Measurements from ENCODE around the gene HHEX. TPM values are rescaled to one million over a fixed set of nuclear protein-coding genes. Genes with fewer than 3 reads are reported as not detected.

Gene HHEX
- total and polyA plus RNA-seq, 2 of the 4 experiments (the other 2 are of a cell fraction) = 2.3 to 7.7 TPM

DNA sequence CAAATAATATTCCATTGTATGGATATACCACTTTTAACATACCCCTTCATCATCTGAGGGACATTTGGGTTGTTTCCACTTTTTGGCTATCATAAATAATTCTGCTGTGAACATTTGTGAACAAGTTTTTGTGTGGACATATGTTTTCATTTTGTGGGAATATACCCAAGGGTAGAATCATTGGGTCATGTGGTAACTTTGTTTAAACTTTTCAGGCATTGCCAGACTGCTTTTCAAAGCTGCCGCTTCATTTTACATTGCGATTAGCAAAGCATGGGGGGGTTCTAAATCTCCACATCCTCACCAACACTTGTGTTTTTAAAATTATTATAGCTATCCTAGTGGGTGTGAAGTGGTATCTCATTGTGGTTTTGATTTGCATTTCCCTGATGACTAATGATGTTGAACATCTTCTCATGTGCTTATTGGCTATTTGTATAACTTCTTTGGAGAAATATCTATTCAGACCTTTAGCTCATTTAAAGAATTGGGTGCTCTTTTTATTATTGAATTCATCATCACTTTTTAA lies 8.4 kb upstream of the HHEX start:
- no peak for ATAC-seq (ENCODE audit: low read depth)
- Histone ChIP-seq H3K18ac (ENCODE audit: low read depth, low read length) (no peak overlapping the region), H2AK5ac (ENCODE audit: low read depth, low read length) (no peak overlapping the region), H3K9me1 (ENCODE audit: insufficient read depth, low read length) (no peaks in the 10 kb centered on the region), H3K79me1 (ENCODE audit: low read depth in 1 of 2, low read length in 2 of 2) (peaks cover 0 to under 1% of the 10 kb centered on the region in 2 experiments; a peak in 1 of 4 replicates), H3K4me3 (ENCODE audit: insufficient read depth, low read depth, low read length) (no peak overlapping the region), H3K4me1 (ENCODE audit: control insufficient read depth, insufficient read depth, low read length) (no peaks in the 10 kb centered on the region), H3K4me2 (ENCODE audit: low read depth, low read length) (no peak overlapping the region), H4K5ac (ENCODE audit: low read depth, low read length) (no peak overlapping the region), H3K56ac (ENCODE audit: extremely low read depth, insufficient read depth, low read length) (no peak overlapping the region), H4K20me1 (ENCODE audit: insufficient read depth, low read length) (no peaks in the 10 kb centered on the region), H2BK120ac (ENCODE audit: low read depth, low read length) (no peak overlapping the region), H2AK9ac (replicated peaks; ENCODE audit: low read depth, low read length, poor library complexity) (no peak overlapping the region), H4K8ac (ENCODE audit: low read depth in 2 of 2, low read length in 2 of 2) (no peak overlapping the region), H3K9ac (ENCODE audit: low read depth, low read length) (no peak overlapping the region), H3K27ac (ENCODE audit: insufficient read depth, low read length) (no peak overlapping the region), H3K4ac (ENCODE audit: low read depth, low read length) (no peak overlapping the region), H3K27me3 (ENCODE audit: control insufficient read depth, insufficient read depth, low read length) (no peaks in the 10 kb centered on the region), H3K9me3 (ENCODE audit: control insufficient read depth, insufficient read depth, low read length) (peaks cover 11% of the 10 kb centered on the region; the same call in 1 of the 2 replicates), H3K36me3 (ENCODE audit: control insufficient read depth, insufficient read depth, low read length) (no peaks in the 10 kb centered on the region), H2AFZ (replicated peaks; ENCODE audit: low read length, poor library complexity) (no peak overlapping the region), H3K14ac (replicated peaks; ENCODE audit: low read depth, low read length) (no peak overlapping the region), H2BK5ac (ENCODE audit: low read depth, low read length, poor library complexity, severe bottlenecking) (no peak overlapping the region), H2BK20ac (ENCODE audit: low read depth, low read length) (no peak overlapping the region), H3K23ac (ENCODE audit: low read depth, low read length) (no peak overlapping the region), H2BK15ac (ENCODE audit: low read depth, low read length) (no peak overlapping the region), H4K91ac (ENCODE audit: insufficient read depth, low read depth, low read length) (no peak overlapping the region)
- intact Hi-C loops (cut with micrococcal nuclease) = no loop called here
- BruUV-seq (replicated peaks) = no TSS peak
- WGBS, 2 experiments (ENCODE audit: extremely low coverage in 2 of 2, insufficient read length in 1 of 2) = no CpG with 5 or more reads among the region's 2 CpGs
- in situ Hi-C loops (cut with MboI; ENCODE audit: low sequenced_read_pairs) = no loop called here
- no peak for DNase-seq
- no peak for TF ChIP-seq NFE2L2 (IDR thresholded peaks at IDR 0.05; ENCODE audit: low read depth, low read length)
- no peak for TF ChIP-seq CHD1 (IDR thresholded peaks at IDR 0.05; ENCODE audit: low read depth, low read length)
- TF ChIP-seq FOS (IDR thresholded peaks at IDR 0.05; ENCODE audit: low read depth, low read length) = no peak
- no peak for TF ChIP-seq MAZ (IDR thresholded peaks at IDR 0.05; ENCODE audit: borderline replicate concordance, low read depth, low read length)
- TF ChIP-seq, protein P1, sequence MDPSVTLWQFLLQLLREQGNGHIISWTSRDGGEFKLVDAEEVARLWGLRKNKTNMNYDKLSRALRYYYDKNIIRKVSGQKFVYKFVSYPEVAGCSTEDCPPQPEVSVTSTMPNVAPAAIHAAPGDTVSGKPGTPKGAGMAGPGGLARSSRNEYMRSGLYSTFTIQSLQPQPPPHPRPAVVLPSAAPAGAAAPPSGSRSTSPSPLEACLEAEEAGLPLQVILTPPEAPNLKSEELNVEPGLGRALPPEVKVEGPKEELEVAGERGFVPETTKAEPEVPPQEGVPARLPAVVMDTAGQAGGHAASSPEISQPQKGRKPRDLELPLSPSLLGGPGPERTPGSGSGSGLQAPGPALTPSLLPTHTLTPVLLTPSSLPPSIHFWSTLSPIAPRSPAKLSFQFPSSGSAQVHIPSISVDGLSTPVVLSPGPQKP (IDR thresholded peaks at IDR 0.05; ENCODE audit: borderline replicate concordance, low read depth, low read length) = no peak
- CTCF ChIA-PET = interaction anchor here (0.6 kb wide), 1 partner anchor 9 kb away, joined by 3 read pairs; no protein-coding TSS in a partner anchor
- dilution Hi-C loops (cut with HindIII; ENCODE audit: low sequenced_read_pairs, unreplicated experiment) = no loop called here
- POLR2A ChIA-PET (ENCODE audit: unreplicated experiment) = no interaction called here
